ENCODE measurements around the gene HECTD1. TPM values are rescaled to one million over a fixed set of nuclear protein-coding genes. Genes with fewer than 3 reads are reported as not detected.
"Not testable (repeated sequence)": the region's sequence is repeated elsewhere in the genome, so short reads cannot be mapped to it uniquely, and the experiment has no call there.

HECTD1 gene
- total RNA-seq (2014; rRNA removed), result 121 and 123 TPM in 2 replicates
- polyA plus RNA-seq (2012), result 28.1 TPM

- peak; percentile 84 for DNase-seq (ENCODE audit: low read depth)
These were observed at the start of gene HECTD1 for GRCh38 chr14:31207755-31208545. Gene HECTD1, minus strand, starts transcription at chr14:31207793. Its CDS starts 1,857 bp downstream, at chr14:31205936.

- DNase-seq (ENCODE audit: low read depth), result no peak
These were observed 49.6 kb upstream of the HECTD1 start for GRCh38 chr14:31257244-31257553.

GRCh38 chr14:31256534-31257243, 49.1 kb upstream of the HECTD1 start:
- DNase-seq (ENCODE audit: low read depth), result no peak

GRCh38 chr14:31255918-31256317, 48.3 kb upstream of the HECTD1 start:
- DNase-seq (ENCODE audit: low read depth), result not testable (repeated sequence)

GRCh38 chr14:31255286-31255685, 47.7 kb upstream of the HECTD1 start:
- DNase-seq (ENCODE audit: low read depth), result no peak

GRCh38 chr14:31253746-31254471, 46.3 kb upstream of the HECTD1 start:
- DNase-seq (ENCODE audit: low read depth), result no peak

GRCh38 chr14:31252865-31253264, 45.3 kb upstream of the HECTD1 start:
- DNase-seq (ENCODE audit: low read depth), result no peak

GRCh38 chr14:31251028-31251958, 43.7 kb upstream of the HECTD1 start:
- DNase-seq (ENCODE audit: low read depth), result no peak

- no peak for DNase-seq (ENCODE audit: low read depth)
These were observed 37.0 kb upstream of the HECTD1 start for GRCh38 chr14:31244626-31245025.

- DNase-seq (ENCODE audit: low read depth), result no peak
These were observed 36.3 kb upstream of the HECTD1 start for GRCh38 chr14:31243860-31244259.

GRCh38 chr14:31242161-31242940, 34.8 kb upstream of the HECTD1 start:
- peak; percentile 40 for DNase-seq (ENCODE audit: low read depth)

- no peak for DNase-seq (ENCODE audit: low read depth)
These were observed 34.0 kb upstream of the HECTD1 start for GRCh38 chr14:31241450-31242114.

GRCh38 chr14:31239741-31240140, 32.1 kb upstream of the HECTD1 start:
- no peak for DNase-seq (ENCODE audit: low read depth)

GRCh38 chr14:31235462-31235861, 27.9 kb upstream of the HECTD1 start:
- no peak for DNase-seq (ENCODE audit: low read depth)

GRCh38 chr14:31232081-31232480, 24.5 kb upstream of the HECTD1 start:
- DNase-seq (ENCODE audit: low read depth), result no peak

GRCh38 chr14:31231272-31231671, 23.7 kb upstream of the HECTD1 start:
- DNase-seq (ENCODE audit: low read depth), result not testable (repeated sequence)

- DNase-seq (ENCODE audit: low read depth), result no peak
These were observed 23.0 kb upstream of the HECTD1 start for GRCh38 chr14:31230573-31230958.

- peak; percentile 89 for DNase-seq (ENCODE audit: low read depth)
These were observed 22.3 kb upstream of the HECTD1 start for GRCh38 chr14:31229638-31230572.

GRCh38 chr14:31229009-31229408, 21.4 kb upstream of the HECTD1 start:
- DNase-seq (ENCODE audit: low read depth), result no peak
